Coronary artery (tissue), 2 donors: ENCODE measurements around the gene SELENOM.
"Not testable (repeated sequence)": the region's sequence is repeated elsewhere in the genome, so short reads cannot be mapped to it uniquely, and the experiment has no call there.

Experiments used
- DNase-seq: peaks from one replicate; pipeline ENCODE4 v3.0.0-alpha.2; 2017; ENCODE audit warnings: low spot score
- H3K27ac ChIP-seq, 2 donors: fragments of 200-600 bp; sonication (generic); one replicate each; pipeline ENCODE4 v1.5.1; 2016 to 2019
- H3K4me3 ChIP-seq: fragments of 200-600 bp; sonication (generic); 2 replicates; pipeline ENCODE4 v1.5.1; 2016; ENCODE audit warnings: mild to moderate bottlenecking, moderate library complexity
- CTCF ChIP-seq: fragments of 200-600 bp; sonication (generic); IDR thresholded peaks from one replicate; pipeline ENCODE4 v1.5.1; 2019; ENCODE audit warnings: antibody characterized with exemption

The SELENOM gene

DNA sequence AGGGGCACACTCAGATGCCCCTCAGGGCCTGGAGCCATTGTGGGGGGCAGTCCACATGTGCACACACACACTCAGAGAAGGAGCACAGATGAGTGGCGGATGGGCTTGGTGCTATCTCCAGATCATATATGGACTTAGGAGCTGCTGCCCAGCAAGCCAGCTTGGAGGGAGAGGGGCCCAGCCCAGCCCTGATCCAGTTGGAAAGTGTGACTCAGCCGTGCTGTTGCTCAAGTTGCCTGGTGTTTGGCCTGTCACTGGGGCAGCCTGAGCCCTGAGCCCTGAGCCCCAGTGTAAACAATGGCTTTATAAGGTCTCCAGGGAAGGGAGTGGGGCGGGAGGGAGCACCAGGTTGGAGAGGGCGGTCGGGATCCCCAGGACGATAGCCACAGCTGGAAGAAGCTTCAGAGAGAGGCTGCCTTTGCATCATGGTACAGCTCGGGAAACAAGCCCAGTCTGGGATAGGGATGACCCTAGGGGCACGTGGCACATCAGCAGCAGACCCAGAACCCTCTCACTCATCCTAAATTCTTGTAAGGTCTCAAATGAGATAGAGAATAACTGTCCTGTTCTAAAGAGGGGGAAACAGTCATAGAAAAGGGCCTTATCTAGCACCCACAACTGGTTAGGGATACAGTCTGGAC is 4.8 kb downstream of the SELENOM start:
- DNase-seq, result peak; percentile 98
- peak overlapping the region; percentile 12 for H3K4me3 ChIP-seq
- TF ChIP-seq CTCF, result no peak
- H3K27ac ChIP-seq, result peak overlapping the region; percentile 98 to 99

DNA sequence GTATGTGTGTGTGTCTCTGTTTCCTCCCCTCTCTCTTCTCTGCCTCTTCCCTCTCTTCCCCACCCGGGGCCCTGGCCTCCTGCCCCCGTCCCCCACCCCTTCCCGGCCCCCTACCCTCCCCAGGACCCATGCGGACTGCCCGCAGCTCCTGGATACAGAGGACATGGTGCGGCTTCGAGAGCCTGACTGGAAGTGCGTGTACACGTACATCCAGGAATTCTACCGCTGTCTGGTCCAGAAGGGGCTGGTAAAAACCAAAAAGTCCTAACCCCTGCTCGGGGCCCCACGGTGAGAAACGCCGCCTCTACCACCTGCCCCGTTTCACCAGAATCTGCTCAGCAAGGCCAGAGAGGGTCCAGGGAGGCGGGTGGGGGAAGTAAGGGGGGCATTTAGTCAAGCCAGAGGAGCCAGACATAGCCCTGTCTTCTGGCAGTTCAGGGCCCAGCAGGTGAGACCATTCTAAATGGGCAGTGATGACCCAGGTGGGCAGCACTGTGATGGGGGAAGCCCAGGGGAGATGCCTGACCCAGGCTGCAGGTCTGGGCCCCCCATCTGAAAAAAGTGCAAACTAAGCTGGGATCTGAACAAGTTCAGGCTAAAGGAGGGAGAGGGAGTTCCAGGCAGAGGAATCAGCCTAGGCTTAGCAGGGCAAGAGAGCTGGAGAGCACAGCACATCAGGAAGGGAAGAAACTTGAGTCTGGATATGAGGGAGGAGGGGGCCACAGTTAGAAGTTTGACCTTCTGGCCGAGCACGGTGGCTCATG is 6.4 kb downstream of the SELENOM start:
- Histone ChIP-seq H3K27ac (peak overlapping the region; percentile 98 to 99), H3K4me3 (no peak overlapping the region)
- DNase-seq, result no peak
- no peak for TF ChIP-seq CTCF

GRCh38 chr22:31099841-31100761 is 7.3 kb downstream of the SELENOM start:
- no peak overlapping the region for H3K4me3 ChIP-seq
- H3K27ac ChIP-seq, result peak overlapping the region; percentile 64 to 99
- TF ChIP-seq CTCF, result no peak
- peak; percentile 68 for DNase-seq

DNA sequence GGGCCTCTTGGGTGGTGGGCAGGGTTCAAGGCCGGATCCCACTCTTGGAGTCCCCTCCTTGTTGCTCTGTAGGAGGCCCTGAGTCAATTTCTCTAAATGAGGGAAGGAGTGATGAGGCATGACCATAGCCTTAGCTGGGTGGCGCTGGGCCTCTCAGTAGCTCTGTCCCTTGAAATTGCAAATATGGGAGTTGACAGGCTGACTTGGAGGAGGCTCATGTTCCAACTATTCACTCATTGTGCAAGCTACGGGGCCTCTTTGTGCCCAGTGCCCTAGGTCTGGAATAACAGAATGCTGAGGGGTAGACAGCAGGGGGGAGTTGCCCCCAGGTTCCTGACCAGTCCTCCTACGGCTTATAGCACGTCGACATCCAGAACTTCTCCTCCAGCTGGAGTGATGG is 8.0 kb downstream of the SELENOM start:
- H3K27ac ChIP-seq, result peak overlapping the region; percentile 64 to 99
- peak; percentile 73 for DNase-seq
- no peak for TF ChIP-seq CTCF
- no peak overlapping the region for H3K4me3 ChIP-seq

GRCh38 chr22:31098632-31099110 is 8.7 kb downstream of the SELENOM start:
- DNase-seq, result peak; percentile 73
- TF ChIP-seq CTCF, result no peak
- peak overlapping the region; percentile 64 to 99 for H3K27ac ChIP-seq
- H3K4me3 ChIP-seq, result no peak overlapping the region

- Histone ChIP-seq H3K4me3 (no peak overlapping the region), H3K27ac (peak overlapping the region; percentile 64 to 99)
- no peak for TF ChIP-seq CTCF
Measured at GRCh38 chr22:31097941-31098631, 9.3 kb downstream of the SELENOM start.

GRCh38 chr22:31097539-31097938 is 9.8 kb downstream of the SELENOM start:
- H3K4me3 ChIP-seq, DNase-seq: not testable (repeated sequence)
- H3K27ac ChIP-seq, result peak overlapping the region; percentile 64 to 99

More at GRCh38 chr22:31097941-31098631, 9.3 kb downstream of the SELENOM start:
- peak; percentile 52 for DNase-seq
